ENCODE measurements around the gene ELP5. TPM values are rescaled to one million over a fixed set of nuclear protein-coding genes. Genes with fewer than 3 reads are reported as not detected.

ELP5 gene
- total RNA-seq, 1 donor from 2014 or later = 31.8 TPM

Other genes starting within 250 kb of the ELP5 start
- 42.9 and 71.4 TPM in 2 replicates for gene RNASEK, start 239.6 kb upstream of the ELP5 start, total RNA-seq
- 57.9 and 85.0 TPM in 2 replicates for gene BCL6B, start 229.2 kb upstream of the ELP5 start, total RNA-seq
- 1.4 and 2.0 TPM in 2 replicates for gene SLC16A13, start 216.2 kb upstream of the ELP5 start, total RNA-seq
- 1.0 and 1.9 TPM in 2 replicates for gene SLC16A11, start 208.1 kb upstream of the ELP5 start, total RNA-seq
- 1.8 and 3.5 TPM in 2 replicates for gene CLEC10A, start 172.0 kb upstream of the ELP5 start, total RNA-seq
- under 0.01 TPM in 1 of 2 replicates, not detected in the other for gene ASGR2, start 137.4 kb upstream of the ELP5 start, total RNA-seq
- gene ASGR1, start 72.8 kb upstream of the ELP5 start, total RNA-seq = 14.8 and 26.2 TPM in 2 replicates
- gene DLG4, start 32.4 kb upstream of the ELP5 start, total RNA-seq = 5.3 and 11.4 TPM in 2 replicates
- 219 and 341 TPM in 2 replicates for gene ACADVL, start 32.3 kb upstream of the ELP5 start, total RNA-seq
- 28.6 and 37.0 TPM in 2 replicates for gene DVL2, start 17.7 kb upstream of the ELP5 start, total RNA-seq
- gene PHF23, start 12.8 kb upstream of the ELP5 start, total RNA-seq = 29.7 and 45.6 TPM in 2 replicates
- 92.6 and 197 TPM in 2 replicates for gene GABARAP, start 9.8 kb upstream of the ELP5 start, total RNA-seq
- gene CTDNEP1, start 481 bp upstream of the ELP5 start, total RNA-seq = 25.9 and 35.5 TPM in 2 replicates
- gene CLDN7, start 10.3 kb downstream of the ELP5 start, total RNA-seq = 1.0 and 2.7 TPM in 2 replicates
- 0.76 and 0.90 TPM in 2 replicates for gene SLC2A4, start 29.5 kb downstream of the ELP5 start, total RNA-seq
- gene YBX2, start 42.4 kb downstream of the ELP5 start, total RNA-seq = 0.25 and 0.26 TPM in 2 replicates
- 540 and 622 TPM in 2 replicates for gene EIF5A, start 55.4 kb downstream of the ELP5 start, total RNA-seq
- gene GPS2, start 63.1 kb downstream of the ELP5 start, total RNA-seq = 19.1 and 28.3 TPM in 2 replicates
- gene NEURL4, start 77.1 kb downstream of the ELP5 start, total RNA-seq = 9.1 and 15.0 TPM in 2 replicates
- 0.26 and 1.0 TPM in 2 replicates for gene ACAP1, start 84.3 kb downstream of the ELP5 start, total RNA-seq
- gene KCTD11, start 99.9 kb downstream of the ELP5 start, total RNA-seq = 2.3 and 3.4 TPM in 2 replicates
- not detected in 2 replicates for gene TMEM95, start 102.9 kb downstream of the ELP5 start, total RNA-seq
- gene TNK1, start 128.9 kb downstream of the ELP5 start, total RNA-seq = 2.1 and 2.3 TPM in 2 replicates
- gene PLSCR3, start 142.3 kb downstream of the ELP5 start, total RNA-seq = 13.5 and 34.0 TPM in 2 replicates
- 127 and 212 TPM in 2 replicates for gene TMEM256, start 151.9 kb downstream of the ELP5 start, total RNA-seq
- 1.4 and 3.0 TPM in 2 replicates for gene NLGN2, start 155.6 kb downstream of the ELP5 start, total RNA-seq
- not detected in 2 replicates for gene SPEM1, start 168.1 kb downstream of the ELP5 start, total RNA-seq
- not detected in 2 replicates for gene SPEM2, start 173.4 kb downstream of the ELP5 start, total RNA-seq
- gene SPEM3, start 176.6 kb downstream of the ELP5 start, total RNA-seq = not detected in 2 replicates
- 6.8 and 10.1 TPM in 2 replicates for gene TMEM102, start 183.2 kb downstream of the ELP5 start, total RNA-seq
- gene FGF11, start 187.3 kb downstream of the ELP5 start, total RNA-seq = 0.13 and 0.38 TPM in 2 replicates
- gene CHRNB1, start 192.8 kb downstream of the ELP5 start, total RNA-seq = 7.2 and 10.0 TPM in 2 replicates
- gene ZBTB4, start 227.4 kb downstream of the ELP5 start, total RNA-seq = 6.7 and 11.3 TPM in 2 replicates
- not detected in 2 replicates for gene SLC35G6, start 229.2 kb downstream of the ELP5 start, total RNA-seq
- gene POLR2A, start 232.2 kb downstream of the ELP5 start, total RNA-seq = 56.5 and 87.0 TPM in 2 replicates

Measured in dermis microvascular lymphatic vessel endothelial cell (primary cell).